Hematopoietic multipotent progenitor cell treated with erythropoietin and hydrocortisone succinate and interleukin-3 and kit ligand, for 6 days (in vitro differentiated cells): ENCODE measurements around the gene HTATIP2.
A peak's percentile ranks its signal among the peaks of the same experiment; 100 is the strongest.
"Not testable (repeated sequence)": the region's sequence is repeated elsewhere in the genome, so short reads cannot be mapped to it uniquely, and the experiment has no call there.

Experiments used
- DNase-seq: peaks from one replicate; pipeline ENCODE4 v3.0.0-alpha.2; 2015

Gene HTATIP2

DNA sequence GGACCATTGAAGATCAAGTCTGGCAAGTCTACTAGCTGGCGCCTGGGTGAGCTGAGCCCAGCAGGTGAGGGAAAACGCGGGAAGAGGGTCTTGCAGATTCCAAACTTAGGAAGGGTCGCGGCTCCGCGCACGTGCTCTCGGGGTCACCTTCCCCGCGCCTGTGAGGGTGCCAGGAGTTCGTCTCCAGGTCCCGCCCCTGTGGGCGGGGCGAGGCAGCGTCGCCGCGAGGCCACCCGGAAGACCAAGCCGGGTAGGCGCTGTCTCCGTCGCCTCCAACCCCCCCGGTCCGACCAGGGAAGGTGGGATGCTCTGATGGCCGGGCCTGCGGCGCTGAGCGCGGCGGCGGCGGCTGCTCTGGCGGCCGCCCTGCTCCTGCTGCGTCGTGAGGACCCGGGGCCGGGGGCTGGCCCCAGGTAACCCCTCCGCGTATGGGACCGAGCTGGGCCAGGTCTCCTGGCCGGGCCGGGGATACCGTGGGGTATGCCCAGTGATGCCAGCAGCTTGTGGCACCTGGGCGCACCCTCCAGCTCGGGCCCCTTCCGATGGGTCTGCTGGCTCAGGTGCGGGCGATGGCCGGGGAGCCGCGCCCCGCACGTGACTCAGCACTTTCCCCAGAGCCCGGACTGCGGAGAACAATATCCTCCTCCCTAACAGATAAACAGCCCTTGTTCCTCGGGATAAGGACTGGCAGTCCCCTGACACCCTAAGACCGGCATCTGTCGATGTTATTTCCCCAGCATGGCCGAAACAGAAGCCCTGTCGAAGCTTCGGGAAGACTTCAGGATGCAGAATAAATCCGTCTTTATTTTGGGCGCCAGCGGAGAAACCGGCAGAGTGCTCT is at the start of gene HTATIP2:
Gene HTATIP2 (plus strand): TSS at position 215 of the 841 bp plus-strand sequence. CDS start 524 bp downstream, at position 739.
- DNase-seq: peak; percentile 79

DNA sequence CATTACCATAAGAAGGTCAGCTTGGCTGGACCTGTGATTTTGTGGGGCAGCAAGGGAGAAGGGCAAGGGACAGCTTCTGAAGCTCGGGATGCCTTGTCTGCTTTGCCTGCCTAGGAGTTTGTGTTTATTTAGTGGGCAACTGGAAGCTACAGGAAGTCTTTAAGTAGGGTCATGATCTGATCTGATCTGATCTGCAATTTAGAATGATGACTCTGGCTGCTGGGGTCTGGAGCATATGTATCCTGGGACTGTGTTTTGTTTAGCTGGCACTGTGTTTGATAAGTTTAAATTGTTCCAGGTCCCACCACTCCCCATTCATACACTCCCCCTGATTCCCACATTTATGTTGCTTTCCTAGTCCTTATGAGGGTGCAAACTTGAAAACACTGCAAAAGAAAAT is 47.7 kb upstream of the HTATIP2 start:
- DNase-seq: no peak

DNA sequence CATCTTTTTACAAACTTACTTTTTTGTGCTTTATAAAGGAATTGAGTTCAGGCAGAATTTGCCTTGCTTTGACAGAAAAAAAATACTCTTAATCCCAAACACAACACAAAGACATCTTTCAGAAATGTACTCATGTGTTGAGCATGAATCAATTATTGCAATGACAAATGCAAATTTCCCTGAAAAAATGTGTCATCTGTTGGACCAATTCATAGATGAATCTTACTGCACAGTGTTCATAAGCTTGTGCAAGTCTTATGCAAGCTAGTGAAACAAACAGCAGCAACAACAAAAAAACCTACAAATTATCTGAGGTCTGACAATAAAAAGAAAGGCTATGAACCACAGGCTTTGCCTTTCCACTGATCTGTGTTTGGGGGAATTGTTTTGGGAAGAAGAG is 42.3 kb upstream of the HTATIP2 start:
- no peak for DNase-seq

DNA sequence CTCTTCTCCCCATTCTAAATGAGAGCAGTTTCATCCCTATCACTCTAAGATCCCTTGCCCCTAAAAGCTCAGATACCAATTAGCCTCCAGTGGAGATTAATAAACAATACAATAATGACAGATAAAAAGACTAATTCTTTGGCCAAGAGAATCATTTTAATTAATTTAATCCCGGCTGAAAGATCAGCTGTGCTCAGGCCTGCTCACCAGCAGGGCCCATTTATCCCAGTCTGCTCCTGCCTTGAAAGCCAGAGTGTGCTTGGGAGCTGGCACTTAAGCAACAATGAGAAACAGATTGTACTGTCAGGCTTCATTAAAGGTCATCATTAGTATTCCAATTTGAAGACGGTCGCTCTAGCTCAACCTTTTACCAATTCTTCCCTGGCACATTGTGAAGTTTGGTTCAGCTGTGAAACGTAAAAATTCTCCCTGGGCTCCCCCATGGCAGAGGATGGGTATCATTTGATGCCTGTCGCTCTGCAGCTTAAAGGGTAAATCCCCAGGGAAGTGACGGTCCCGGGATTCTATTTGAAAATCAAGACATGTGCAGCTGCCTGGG is 36.1 kb upstream of the HTATIP2 start:
- DNase-seq: no peak

DNA sequence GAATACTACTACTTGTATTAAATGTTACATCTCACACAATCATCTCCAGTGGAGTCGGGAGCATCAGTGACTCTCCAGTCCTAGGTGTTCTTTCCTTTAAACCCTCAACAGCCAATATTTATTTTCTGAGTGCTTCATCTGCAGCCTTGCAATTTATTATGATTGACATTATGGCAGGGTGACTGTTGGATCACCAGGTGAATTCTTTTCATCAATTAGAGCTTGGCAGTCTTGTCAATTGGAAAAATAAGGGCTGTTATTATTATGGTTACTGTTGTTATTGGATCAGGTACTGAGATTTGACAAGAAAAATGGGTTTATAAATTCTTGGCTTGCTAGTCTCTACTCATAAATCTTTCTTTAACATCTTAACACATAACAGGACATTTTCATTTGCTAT is 27.5 kb upstream of the HTATIP2 start:
- no peak for DNase-seq

DNA sequence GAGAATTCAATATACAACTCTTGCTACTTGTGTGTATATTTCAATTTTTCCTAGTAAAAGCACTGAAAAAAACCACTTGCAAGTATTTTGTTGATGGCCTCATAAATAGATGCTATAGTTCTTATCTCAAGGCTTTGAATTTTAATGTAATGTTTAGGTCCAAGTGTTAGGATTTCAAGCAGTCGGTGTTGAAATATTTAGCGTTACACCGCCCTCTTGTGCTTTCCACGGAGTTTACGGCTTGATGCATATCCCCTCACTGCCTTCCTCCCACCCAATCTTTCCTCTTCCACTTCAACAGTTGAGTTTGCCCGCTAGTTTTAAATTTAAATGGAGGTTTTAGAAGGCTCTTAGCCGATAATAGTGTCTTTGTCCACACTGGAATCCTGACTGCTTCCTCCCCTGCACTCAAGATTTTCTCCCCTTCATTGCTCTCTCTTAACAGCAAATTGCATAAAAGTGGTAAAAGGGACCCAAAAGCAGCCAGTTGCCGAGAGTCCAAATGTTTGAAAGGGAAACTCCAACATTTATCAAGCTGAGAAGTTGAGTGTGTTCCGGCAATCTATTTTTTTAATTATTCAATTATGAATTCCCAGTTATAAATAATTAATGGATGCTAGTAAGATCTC is 25.9 kb upstream of the HTATIP2 start:
- peak; percentile 64 for DNase-seq

DNA sequence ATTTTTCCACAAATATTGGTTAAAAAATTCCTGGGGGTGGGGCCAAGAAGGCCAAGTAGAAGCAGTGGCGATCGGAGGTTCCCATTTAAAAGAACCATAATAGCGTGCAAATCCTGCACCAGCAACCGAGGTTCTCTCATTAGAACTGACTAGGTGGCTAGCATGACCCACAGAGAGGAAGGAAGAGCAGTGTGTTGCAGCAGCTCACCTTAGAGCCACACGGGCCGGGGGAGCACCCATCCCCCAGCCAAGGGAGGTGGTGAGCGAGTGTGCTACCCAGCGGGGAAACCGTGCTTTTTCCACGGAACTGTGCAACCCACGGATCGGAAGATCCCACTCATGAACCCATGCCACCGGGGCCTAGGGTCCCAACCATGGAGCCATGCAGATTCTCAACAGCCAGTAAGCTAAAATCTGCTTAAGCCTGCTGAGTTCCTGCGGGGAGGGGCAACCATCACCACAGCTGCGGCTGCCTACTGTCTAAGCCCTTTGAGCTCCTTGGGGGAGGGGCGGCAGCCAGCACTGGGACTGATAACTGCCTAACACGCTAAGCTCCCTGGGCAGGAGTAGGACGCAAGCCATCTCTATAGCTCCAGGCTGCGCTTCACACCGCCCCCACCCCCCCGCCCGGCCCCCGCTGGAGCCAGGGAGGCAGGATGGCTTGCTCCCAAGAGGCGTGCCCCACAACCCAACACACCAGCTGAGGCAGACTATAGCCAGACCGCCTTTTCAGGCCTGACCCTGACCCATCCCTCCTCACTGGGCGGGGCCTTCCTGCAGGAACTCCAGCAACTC is 21.0 kb upstream of the HTATIP2 start:
- peak; percentile 41 for DNase-seq

DNA sequence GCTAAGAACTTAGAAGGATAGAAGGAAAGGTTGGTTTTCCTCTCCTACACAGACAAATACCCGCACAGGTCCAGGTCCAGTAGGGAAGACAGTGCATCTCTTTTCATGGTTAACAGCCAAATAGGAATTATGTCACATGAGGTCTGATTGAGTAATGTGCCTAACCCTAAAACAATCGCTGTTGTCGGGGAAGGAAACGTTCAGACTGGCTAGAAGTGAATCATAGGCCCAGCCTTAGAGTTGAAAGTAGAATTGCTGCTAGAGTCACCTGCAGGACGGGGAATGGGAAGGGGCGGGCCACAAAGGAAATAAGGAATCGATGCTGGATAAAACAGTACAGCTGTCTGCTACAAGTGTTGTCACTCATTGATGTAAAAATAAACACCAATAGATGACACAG is 12.4 kb upstream of the HTATIP2 start:
- DNase-seq: no peak

DNA sequence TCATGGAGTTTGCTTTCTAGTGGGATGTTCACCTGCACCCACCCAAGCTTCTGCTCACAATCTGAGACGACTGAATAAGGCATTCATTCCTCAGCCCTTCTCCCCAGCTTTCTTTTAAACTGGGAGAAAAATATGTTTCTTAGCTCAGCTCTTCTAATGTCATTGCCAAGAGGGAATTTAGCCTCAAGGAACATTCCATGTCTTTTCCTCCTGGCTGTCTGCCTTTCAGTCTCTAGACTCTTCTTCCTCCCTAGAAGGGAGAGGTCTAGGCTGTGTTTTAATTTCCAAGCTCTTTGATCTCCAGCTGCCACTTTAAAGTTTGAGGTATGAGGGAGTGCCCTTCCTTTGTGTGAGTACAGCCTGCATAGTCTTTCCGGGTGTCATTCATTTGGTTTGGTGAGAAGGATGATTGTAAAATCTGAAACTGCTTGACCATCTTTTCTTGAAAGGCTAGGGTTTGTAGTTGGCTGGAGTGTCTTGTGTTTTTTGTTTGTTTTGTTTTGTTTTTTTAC is 11.7 kb upstream of the HTATIP2 start:
- DNase-seq: no peak

DNA sequence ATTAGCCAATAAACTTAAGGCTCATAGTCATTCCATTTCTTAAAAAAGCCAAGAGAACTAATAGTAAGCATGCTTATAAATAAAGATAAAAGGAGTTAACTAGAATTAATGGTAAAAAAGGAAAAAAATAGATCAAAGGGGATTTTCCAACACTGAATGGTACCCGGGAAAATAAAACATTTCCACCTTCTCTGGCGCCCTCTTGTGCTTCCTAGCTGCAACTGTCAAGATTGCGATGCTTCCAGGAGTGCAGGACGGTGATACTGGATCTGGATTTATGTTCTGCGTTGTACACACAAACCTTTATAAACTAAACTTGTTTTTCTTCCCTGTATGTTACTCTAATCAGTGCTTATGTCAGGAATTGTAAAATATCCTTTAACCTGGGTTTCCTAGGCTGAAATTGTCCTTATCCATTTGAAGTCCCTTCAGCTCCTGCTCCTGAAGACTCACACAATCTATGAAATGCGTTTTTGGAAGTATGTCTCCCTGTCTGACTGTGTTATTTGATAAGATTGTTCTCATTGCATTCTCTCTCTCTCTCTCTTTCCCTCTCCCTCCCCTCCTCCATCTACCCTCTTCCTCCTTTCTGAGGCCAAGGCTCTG is 9.6 kb upstream of the HTATIP2 start:
- DNase-seq: peak; percentile 72

DNA sequence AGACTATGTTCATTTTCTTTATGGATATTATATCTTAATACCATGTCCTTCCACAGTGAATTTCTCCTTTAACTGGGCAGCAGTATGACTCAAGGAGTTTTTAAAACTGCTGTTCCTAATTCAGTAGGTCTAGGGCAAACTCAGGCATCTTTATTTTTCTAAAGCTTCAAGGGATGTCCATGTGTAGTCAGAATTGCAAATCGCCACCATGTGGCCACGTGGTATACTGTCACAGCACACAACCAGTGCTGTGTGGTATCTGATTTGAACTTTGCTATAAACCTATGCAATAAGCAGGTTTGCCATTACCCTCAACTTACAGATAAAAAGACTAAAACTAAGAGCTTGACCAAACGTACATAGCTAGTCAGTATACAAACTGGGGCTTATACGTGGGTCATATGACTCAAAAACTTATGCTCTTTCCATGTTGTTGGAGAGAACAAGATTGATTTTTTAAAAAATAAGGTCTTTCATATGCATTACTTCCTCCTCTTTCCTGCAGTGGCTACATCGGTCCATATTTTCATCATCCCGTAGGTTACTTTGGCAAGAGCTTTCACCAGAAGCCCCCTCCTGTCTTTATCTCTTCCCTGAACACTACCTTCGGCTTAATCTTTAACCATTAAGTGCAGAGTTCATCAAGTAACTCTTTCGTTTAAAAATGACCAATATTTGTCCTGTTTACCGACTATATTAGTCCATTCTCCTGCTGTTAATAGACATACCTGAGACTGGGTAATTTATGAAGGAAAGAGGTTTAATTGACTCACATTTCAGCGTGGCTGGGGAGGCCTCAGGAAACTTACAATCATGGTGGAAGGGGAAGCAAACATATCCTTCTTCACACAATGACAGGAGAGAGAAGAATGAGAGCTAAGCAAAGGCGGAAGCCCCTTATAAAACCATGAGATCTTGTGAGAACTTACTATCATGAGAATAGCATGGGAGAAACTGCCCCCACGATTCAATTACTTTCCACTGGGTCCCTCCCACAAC is 8.0 kb upstream of the HTATIP2 start:
- peak; percentile 80 for DNase-seq

DNA sequence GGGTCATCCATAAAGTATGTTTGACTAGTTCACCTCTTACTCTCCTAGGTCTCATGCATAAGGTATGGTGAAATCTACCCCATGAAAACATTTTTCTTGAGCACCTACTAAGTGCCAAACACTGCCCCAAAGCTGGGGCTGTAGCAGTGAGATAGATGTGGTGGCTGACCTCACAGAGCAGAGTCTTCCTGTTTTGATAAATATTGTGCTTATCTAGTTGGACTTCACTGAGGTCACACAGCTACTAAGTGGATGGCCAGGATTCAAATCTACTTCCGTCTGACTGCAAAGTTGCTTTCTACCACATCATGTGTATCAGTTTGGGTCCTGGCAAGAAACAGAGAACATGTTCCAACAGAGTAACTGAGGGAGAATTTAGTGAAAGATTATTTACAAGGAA is 6.4 kb upstream of the HTATIP2 start:
- DNase-seq: peak; percentile 18

DNA sequence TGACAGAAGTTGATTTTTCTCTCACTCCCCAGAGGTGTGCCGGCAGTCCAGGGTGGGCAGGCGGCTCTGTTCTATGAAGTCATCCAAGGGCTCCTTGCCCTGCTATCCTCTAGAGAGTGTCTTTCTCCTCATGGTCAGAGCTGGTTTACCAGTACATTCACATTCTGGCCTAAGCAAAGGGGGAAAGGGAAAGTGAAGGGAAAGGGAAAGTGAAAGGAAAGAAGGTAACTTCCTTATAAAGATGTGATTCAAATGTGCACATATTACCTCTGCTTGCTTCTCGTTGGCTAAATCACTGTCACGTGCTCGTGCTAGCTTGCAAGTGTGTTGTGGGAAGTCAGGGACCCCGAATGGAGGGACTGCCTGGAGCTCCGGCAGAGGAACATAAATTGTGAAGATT is 2.9 kb upstream of the HTATIP2 start:
- peak; percentile 34 for DNase-seq

DNA sequence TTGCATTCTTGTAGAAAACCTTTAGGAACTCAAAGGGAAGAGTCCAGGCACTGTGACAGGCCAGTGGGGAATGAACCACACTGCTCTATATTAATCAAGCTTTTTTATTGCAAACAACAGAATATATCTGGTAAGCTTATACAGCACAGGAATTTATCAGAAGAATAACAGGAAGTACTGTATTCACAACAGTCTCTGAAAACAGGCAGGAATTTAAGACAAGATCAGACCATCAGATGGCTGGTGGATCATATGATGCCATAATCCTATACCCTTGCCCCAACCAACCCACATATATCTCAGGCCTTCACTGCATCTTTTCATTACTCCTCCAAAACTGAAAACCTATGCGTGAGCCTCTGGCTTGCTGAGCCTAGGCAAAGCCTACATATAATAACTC is 1.0 kb upstream of the HTATIP2 start:
- no peak for DNase-seq

DNA sequence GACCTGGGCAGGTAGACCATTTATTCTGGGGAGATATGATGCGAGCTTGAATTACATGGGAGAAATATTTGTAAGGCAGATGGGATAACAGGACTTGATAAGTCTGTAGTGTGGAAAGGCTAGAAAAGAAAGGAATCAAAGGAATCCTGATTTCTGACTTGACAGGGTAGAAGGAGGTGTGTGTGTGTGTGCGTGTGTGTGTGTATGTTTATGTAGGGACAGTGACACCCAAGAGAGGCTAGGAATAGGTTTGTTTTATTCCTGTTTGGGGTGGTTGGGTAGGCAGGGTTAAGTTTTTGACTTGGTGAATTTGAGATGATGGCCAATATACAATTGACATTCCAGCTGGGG is 390 bp upstream of the HTATIP2 start:
- no peak for DNase-seq

DNA sequence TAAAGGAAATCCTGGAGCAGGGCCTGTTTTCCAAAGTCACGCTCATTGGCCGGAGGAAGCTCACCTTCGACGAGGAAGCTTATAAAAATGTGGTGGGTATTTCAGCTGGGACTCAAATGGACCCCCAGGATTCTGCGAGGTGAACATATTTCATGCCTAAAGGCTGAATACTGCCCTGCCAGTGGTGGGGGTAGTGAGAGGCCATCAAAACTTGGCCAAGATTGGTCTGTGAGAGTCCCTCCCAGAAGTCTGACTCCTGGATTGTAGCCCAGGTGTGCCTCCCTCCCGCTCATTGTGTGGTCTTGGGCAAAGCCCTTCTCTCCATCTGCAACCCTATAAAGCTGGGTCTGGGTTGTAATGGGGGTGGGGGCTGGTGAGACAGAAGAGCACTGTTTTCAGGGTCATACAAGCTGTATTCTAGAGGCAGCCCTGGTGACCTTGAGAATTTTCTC is 853 bp downstream of the HTATIP2 start:
- DNase-seq: no peak

DNA sequence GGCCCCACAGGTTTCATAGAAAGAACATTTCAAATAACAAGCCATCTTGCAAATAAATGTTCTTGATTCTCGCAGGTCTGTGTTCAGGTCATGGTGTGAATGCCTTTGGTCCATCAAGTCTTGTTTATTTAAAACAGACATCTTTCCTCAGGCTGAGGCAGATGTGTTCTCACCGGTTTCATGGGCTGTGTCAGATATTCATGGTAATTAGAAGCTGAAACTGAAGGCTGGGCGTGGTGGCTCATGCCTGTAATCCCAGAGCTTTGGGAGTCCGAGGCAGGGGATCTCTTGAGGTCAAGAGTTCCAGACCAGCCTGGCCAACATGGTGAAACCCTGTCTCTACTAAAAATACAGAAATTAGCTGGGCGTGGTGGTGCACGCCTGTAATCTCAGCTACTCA is 2.0 kb downstream of the HTATIP2 start:
- not testable (repeated sequence) for DNase-seq

DNA sequence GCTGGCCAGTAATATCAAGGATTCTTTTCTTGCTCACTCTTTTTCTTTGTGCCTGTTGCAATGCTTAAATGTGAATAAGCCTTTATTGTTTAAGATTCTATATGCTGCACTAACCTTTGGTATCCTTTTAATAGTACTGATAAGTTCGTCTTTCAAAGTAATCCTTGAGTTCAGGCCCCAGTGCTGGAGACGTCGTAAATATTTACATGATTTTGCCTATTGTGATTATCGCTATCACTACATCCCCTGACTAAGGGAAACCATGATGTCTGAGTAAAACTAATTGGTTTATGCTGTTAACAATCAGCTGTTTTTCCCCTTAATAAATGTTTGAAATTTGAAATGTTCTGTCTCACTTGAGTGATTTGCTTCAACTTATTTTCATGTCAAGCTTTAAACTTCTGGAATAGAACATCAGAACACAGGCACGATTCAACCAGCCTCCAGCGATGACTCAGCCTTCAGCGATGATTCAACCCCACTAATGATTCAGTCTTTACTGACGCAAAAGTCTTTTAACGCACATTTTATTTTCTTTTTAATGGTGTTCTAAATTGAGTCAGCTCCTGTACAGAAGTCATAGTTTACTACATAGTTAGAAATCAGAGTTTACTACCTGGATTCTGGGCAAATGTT is 3.9 kb downstream of the HTATIP2 start:
- peak; percentile 57 for DNase-seq

DNA sequence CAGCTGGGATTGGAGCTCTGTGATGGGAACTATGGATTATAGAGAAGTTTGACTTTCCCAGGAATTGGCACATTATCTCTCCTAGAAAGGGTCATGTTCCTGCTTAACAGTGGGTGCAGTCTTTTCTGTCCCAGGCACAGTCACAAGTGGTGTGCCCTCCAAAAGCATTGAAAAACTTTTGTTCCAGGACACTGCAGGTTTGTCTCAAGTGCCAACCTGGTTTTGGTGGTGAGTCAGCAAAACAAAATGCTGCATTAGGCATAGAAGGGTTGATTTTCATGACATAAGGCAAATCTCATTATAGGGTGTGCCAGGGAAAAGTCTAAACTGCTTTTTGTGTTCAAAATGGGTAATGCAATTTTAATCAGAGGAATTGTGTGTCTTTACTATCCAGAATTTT is 4.9 kb downstream of the HTATIP2 start:
- peak; percentile 54 for DNase-seq

DNA sequence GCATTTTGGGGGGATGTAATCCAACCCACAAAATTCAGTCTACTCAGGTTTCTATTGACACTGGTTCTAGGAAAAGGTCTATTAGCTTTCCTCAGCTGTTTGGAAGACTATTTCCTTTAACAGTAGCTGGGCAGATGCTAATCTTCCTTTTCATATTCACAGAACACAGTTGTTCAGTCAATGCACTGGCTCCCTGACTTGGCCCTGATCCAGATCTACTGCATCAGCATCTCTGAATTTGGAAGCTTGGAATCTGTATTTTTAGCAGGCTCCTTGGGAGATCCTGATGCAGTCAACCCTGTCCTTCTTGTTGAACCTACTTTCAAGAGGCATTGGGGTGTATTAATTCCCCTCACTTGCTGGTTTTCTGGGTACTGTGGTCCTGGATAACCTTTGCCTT is 6.3 kb downstream of the HTATIP2 start:
- no peak for DNase-seq

DNA sequence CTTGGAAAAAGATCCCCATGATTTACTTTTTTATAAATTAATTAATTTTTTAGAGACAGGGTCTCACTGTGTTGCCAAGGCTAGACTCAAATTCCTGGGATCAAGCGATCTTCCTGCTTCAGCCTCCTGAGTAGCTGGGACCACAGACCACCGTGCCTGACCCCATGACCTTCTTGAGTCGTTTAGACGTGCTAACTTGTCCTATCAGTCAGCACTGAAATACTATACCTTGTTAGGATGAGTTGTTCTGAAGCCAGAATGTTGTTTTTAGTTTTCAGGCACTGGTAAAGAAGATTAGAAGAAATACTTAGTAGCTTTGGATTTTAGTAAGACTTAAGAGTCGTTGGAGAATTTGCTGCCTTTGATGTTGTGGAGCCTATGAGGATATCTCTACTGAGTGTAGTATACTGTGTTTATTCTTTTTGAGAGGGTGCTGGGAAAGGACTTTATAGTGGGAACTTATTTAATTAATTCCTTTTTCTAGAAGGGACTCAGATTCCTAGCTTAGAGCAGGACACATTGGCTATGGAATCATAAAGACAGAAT is 8.6 kb downstream of the HTATIP2 start:
- DNase-seq: no peak
